Osteoblast (primary cell): ENCODE measurements around the gene DLGAP5. TPM values are rescaled to one million over a fixed set of nuclear protein-coding genes. Genes with fewer than 3 reads are reported as not detected.

ENCODE experiments used
- DNase-seq: peaks from one replicate; pipeline ENCODE4 v3.0.0; 2011; ENCODE audit warnings: low spot score, mixed read lengths; ENCODE audit not compliant: insufficient read length; ENCODE audit errors: missing footprints
- H2AFZ ChIP-seq: 2 replicates; pipeline ENCODE4 v1.6.0; 2011; ENCODE audit warnings: mild to moderate bottlenecking, low read length
- H3K27ac ChIP-seq: 2 replicates; pipeline ENCODE4 v1.5.1; 2011; ENCODE audit warnings: mild to moderate bottlenecking, low read depth, low read length, moderate library complexity
- H3K27me3 ChIP-seq: 2 replicates; pipeline ENCODE4 v1.6.0; 2012; ENCODE audit warnings: mild to moderate bottlenecking, control low read depth, inconsistent platforms, low read length, moderate library complexity; ENCODE audit not compliant: insufficient read depth
- H3K36me3 ChIP-seq: 2 replicates; pipeline ENCODE4 v1.5.1; 2011; ENCODE audit warnings: mild to moderate bottlenecking, low read length, control low read depth, moderate library complexity; ENCODE audit not compliant: insufficient read depth
- H3K4me1 ChIP-seq: 2 replicates; pipeline ENCODE4 v1.5.1; 2011; ENCODE audit warnings: mild to moderate bottlenecking, low read length, control low read depth, moderate library complexity; ENCODE audit not compliant: insufficient read depth
- H3K4me2 ChIP-seq: 2 replicates; pipeline ENCODE4 v1.6.0; 2011; ENCODE audit warnings: mild to moderate bottlenecking, low read length; ENCODE audit not compliant: insufficient read depth
- H3K4me3 ChIP-seq: fragments of 200-600 bp; sonication (generic); 3 replicates; pipeline ENCODE4 v1.5.1; 2012; ENCODE audit warnings: mild to moderate bottlenecking, low read length, inconsistent platforms; ENCODE audit not compliant: insufficient read depth
- H3K79me2 ChIP-seq: 2 replicates; pipeline ENCODE4 v1.6.0; 2012; ENCODE audit warnings: mild to moderate bottlenecking, low read length, control low read depth, inconsistent platforms; ENCODE audit not compliant: insufficient read depth
- H3K9me3 ChIP-seq: 2 replicates; pipeline ENCODE4 v1.5.1; 2011; ENCODE audit warnings: low read depth, low read length, control low read depth
- H4K20me1 ChIP-seq: 2 replicates; pipeline ENCODE4 v1.6.0; 2012; ENCODE audit warnings: mild to moderate bottlenecking, low read length, control low read depth; ENCODE audit not compliant: insufficient read depth
- total RNA-seq: library from RNA; depleted of rRNA; stranded (reverse); fragments of >200 nt; gene quantifications from 2 replicates; pipeline ENCODE4 v1.2.3, GENCODE V29; 2012
- TF ChIP-seq, protein P1 (sequence below): IDR thresholded peaks from 2 replicates; pipeline ENCODE4 v1.5.1; 2011; ENCODE audit warnings: mild to moderate bottlenecking, low read depth, low read length, moderate library complexity; ENCODE audit errors: extremely low read depth

DLGAP5 gene
- total RNA-seq, 1 donor = 5.1 TPM

GRCh38 chr14:55125403-55125802 lies 66.0 kb downstream of the DLGAP5 start:
- H3K4me2 ChIP-seq = no peak overlapping the region
- TF ChIP-seq, protein P1, sequence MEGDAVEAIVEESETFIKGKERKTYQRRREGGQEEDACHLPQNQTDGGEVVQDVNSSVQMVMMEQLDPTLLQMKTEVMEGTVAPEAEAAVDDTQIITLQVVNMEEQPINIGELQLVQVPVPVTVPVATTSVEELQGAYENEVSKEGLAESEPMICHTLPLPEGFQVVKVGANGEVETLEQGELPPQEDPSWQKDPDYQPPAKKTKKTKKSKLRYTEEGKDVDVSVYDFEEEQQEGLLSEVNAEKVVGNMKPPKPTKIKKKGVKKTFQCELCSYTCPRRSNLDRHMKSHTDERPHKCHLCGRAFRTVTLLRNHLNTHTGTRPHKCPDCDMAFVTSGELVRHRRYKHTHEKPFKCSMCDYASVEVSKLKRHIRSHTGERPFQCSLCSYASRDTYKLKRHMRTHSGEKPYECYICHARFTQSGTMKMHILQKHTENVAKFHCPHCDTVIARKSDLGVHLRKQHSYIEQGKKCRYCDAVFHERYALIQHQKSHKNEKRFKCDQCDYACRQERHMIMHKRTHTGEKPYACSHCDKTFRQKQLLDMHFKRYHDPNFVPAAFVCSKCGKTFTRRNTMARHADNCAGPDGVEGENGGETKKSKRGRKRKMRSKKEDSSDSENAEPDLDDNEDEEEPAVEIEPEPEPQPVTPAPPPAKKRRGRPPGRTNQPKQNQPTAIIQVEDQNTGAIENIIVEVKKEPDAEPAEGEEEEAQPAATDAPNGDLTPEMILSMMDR = no peak
- DNase-seq = no peak
- no peak overlapping the region for H3K4me3 ChIP-seq
- peaks cover 7% of the 10 kb centered on the region for H3K79me2 ChIP-seq
- H3K4me1 ChIP-seq = peaks cover 35% of the 10 kb centered on the region
- H3K27ac ChIP-seq = no peak overlapping the region
- H3K9me3 ChIP-seq = no peaks in the 10 kb centered on the region
- H3K36me3 ChIP-seq = no peaks in the 10 kb centered on the region
- no peak overlapping the region for H2AFZ ChIP-seq
- no peaks in the 10 kb centered on the region for H3K27me3 ChIP-seq
- no peaks in the 10 kb centered on the region for H4K20me1 ChIP-seq

GRCh38 chr14:55124774-55125386 lies 66.5 kb downstream of the DLGAP5 start:
- H2AFZ ChIP-seq = no peak overlapping the region
- H3K27me3 ChIP-seq = no peaks in the 10 kb centered on the region
- no peak overlapping the region for H3K4me3 ChIP-seq
- H3K36me3 ChIP-seq = no peaks in the 10 kb centered on the region
- TF ChIP-seq, protein P1 = no peak
- H3K4me2 ChIP-seq = no peak overlapping the region
- no peaks in the 10 kb centered on the region for H4K20me1 ChIP-seq
- H3K27ac ChIP-seq = no peak overlapping the region
- peaks cover 2% of the 10 kb centered on the region for H3K79me2 ChIP-seq
- no peaks in the 10 kb centered on the region for H3K9me3 ChIP-seq
- no peak for DNase-seq
- peaks cover 31% of the 10 kb centered on the region for H3K4me1 ChIP-seq

DNA sequence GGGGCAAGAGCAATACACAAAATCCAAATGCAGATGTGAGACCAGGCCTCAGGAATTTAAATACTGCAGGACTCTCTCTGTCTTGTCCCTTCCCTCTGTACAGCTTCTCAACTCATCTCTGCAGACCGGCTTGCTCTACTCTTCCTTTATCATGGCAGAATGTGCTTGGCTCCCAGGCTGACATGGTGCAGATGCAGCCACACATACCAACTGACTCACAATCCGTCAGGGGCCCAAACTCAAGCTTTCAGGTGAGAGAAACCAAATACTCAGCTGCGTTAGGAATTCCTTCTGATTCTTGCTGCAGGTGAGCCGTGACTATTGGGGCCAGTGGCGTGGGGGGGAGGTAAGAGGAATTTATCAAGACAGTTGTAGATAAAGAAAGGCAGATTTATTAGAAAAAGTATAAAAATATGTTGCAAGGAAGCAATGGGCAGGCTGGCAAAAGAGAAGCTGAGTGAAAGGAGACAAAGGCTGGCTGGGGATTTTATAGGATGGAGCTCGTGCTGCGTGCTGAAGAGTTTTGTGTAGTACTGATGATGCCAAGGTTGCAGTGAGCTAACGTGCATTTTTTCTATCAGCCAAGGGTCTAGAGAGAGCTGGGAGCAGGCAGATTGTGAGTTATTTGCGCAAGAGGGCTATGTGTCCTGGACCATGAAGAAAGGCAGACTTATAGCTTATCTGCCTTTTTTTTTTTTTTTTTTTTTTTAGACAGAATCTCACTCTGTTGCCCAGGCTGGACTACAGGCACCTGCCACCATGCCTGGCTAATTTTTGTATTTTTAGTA lies 67.3 kb downstream of the DLGAP5 start:
- H3K4me2 ChIP-seq = no peak overlapping the region
- H2AFZ ChIP-seq = no peak overlapping the region
- no peaks in the 10 kb centered on the region for H3K9me3 ChIP-seq
- H3K36me3 ChIP-seq = no peaks in the 10 kb centered on the region
- H3K27me3 ChIP-seq = no peaks in the 10 kb centered on the region
- no peak for DNase-seq
- H3K27ac ChIP-seq = no peak overlapping the region
- no peaks in the 10 kb centered on the region for H4K20me1 ChIP-seq
- TF ChIP-seq, protein P1 = no peak
- H3K4me3 ChIP-seq = no peak overlapping the region
- H3K4me1 ChIP-seq = peaks cover 30% of the 10 kb centered on the region
- no peaks in the 10 kb centered on the region for H3K79me2 ChIP-seq

DNA sequence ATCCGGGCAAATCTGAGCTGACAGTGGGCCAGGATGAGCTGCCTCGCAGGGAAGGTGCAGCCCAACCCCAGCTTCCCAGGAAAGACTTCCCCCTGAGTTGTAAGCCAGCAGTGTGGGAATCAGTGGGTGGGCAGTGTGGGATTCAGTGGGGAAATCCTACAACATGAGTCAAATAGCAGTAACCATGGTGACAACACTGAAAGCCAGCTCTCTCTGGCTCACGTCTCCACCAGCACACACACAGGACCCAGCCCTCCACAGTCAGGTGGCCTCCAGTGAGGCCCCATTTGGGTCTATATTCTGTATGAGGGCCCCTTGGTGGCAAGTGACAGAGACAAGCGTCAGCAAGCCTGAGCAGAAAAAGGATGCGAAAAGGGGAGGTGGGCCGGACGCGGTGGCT lies 68.3 kb downstream of the DLGAP5 start:
- Histone ChIP-seq H3K27me3 (no peaks in the 10 kb centered on the region), H3K4me1 (peaks cover 26% of the 10 kb centered on the region), H4K20me1 (no peaks in the 10 kb centered on the region), H3K4me2 (peak overlapping the region; percentile 24), H2AFZ (no peak overlapping the region), H3K9me3 (no peaks in the 10 kb centered on the region), H3K4me3 (no peak overlapping the region), H3K27ac (peak overlapping the region; percentile 64), H3K79me2 (no peaks in the 10 kb centered on the region), H3K36me3 (no peaks in the 10 kb centered on the region)
- TF ChIP-seq, protein P1 = no peak
- DNase-seq = peak; percentile 94
